Activated T-helper 1 cell treated with anti-CD3 and anti-CD28 coated beads, Interleukin-2, amount 50 U/mL, for 16 hours (primary cell): Measurements from ENCODE around the gene SLC12A1.

Experiments used
- DNase-seq, 2 donors: peaks; one replicate each; pipeline ENCODE4 v3.0.0-alpha.2; 2020; ENCODE audit warnings: low read depth in 1 of 2, low spot score in 1 of 2

Gene SLC12A1

DNA sequence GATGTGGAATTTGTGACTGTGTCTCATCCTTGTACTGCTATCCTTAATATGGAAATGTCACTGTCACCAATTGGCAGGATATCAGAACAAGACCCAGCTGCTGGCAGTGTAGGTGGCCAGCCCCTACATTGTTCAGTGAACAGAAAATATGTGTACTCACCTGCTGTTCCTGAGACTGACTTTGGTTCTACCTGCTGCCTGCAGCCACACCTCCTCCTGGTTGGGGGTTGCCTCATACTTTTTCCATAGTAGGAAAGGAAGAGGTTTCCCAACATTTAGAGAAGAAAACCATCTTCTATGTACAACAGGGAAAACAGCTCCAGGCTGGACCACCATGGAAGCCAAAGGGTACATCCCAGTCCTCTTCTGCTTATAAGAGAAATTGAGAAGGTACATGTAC, 35.9 kb downstream of the SLC12A1 start:
- DNase-seq: no peak

DNA sequence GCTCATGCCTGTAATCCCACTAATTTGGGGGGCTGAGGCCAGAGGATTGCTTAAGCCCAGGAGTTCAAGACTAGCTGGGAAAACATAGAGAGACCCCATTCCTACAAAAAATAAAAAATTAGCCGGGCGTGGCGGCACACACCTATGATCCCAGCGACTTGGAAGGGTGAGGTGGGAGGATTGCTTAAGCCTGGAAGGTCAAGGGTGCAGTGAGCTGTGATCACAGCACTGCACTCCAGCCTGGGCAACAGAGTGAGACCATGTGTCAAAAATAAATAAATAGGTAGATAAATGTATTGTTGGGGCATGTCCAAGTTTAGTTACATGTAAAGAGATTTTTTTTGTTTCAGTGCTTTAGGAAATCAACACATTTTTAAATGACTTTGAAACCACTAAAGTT, 36.4 kb downstream of the SLC12A1 start:
- no peak for DNase-seq

DNA sequence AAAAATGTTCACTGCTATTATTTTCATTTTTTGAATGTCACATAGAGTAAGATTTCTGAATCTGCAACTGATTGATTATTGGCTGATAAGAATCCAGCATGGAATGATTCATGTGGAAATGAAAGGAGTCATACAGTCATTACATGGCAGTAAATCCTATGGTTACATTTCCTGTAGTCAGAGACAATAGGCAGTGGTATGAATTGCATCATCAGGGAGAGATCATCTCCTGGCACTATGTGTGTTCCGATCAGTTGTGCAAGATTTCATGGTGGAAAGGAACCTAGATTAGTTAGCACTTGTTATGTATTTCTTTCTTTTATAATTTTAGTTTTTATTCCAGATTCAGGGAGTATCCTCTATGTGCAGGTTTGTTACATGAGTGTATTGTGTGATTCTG, 38.8 kb downstream of the SLC12A1 start:
- DNase-seq: no peak

DNA sequence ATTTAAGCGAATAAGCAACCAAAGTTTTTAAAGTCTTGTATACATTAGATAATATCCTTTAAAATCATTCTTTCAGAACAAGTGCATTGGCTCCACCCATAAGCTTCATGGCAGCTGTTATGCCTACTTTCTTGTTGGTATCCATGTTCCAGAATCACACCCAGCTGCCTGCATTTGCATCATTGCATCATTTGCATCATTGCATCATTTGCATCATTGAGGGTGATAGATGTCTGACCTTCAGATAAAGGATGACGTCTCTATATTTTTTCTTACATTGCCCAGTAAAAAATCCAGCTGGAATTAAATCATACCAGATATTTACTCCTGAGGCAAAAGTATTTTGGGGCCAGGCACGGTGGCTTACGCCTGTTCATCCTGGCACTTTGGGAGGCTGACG, 42.3 kb downstream of the SLC12A1 start:
- DNase-seq: no peak

DNA sequence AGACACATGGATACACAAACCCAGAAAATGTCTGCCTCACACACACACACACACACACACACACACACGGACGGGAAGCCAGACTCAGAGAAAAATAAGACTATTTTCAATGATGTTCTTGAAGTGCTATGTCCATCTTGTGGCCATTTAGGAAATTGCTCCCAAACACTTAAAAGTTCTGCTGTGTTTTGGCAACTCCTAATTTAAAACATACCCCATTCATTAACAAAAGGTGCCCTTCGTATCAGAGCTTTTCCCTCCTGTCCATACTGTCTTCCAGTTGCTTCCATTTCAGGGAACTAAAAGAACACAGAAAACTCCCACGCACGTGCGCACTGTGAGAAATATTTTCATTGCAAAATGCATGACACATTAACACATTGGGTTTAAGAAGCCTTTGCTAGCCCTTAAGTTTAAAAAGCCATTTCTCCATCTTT, 44.6 kb downstream of the SLC12A1 start:
- DNase-seq: no peak

DNA sequence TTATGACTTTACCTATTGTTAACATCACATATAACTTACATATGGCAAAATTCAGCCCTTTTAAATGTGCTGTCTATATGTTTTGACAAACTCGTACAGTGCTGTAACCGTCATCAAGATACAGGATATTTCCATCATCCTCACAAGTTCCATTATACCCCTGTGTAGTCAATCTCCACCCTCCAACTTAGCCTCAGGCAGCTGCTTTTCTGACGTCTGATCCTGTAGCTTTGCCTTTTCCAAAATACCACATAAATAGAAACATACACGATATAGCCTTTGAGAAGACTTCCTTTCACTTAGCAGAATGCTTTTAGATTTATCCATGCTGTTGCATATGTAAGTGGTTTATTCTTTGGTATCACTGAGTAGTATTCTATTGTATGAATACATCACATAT, 47.1 kb downstream of the SLC12A1 start:
- no peak for DNase-seq

DNA sequence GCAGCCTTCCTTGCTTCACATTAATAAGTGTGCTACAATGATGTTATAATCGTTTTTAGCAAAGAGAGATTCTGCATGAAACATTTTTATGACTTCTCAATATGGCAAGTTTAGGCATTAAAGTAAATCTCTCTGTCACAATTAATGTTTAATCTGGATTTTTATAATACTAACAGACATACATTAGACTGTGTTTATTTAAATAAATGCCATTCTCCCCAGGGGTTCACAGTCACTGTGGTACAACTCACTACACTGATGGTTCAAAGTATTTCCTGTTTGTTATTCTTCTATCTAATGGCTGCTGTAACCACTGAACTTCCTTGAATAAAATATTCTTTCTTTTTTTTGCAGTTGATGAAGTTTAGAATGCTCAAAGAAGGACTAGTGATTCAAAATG, 59.0 kb downstream of the SLC12A1 start:
- DNase-seq: no peak

DNA sequence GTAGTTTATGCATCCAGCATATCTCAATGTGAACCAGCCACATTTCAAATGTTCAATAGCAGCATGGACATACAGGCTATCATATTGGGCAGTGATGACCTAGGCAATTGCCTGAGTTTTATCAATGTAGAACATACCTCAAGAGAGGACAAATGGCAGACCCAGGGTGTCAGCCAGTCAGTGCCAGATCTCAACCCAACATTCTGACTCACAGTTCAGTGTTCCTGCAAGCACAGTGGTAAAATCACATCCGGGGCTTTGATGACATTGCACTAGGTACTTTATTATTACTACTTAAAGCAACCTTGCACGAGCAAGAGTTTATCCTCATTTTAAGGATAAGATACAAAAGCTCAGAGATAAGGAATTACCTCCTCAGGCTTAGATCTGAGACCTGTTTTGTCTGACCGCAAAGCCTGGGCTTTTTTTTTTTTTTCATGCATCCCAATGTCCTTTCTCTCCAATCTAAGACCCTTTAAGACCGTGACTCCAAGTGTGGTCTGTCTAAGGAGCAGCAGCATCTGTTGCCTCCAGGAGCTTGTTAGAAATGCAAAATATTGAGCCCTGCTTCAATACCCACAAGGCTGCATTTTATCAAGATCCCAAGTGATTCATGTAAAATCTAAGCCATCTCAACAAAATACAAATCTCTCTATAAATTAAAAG, 60.1 kb downstream of the SLC12A1 start:
- no peak for DNase-seq

DNA sequence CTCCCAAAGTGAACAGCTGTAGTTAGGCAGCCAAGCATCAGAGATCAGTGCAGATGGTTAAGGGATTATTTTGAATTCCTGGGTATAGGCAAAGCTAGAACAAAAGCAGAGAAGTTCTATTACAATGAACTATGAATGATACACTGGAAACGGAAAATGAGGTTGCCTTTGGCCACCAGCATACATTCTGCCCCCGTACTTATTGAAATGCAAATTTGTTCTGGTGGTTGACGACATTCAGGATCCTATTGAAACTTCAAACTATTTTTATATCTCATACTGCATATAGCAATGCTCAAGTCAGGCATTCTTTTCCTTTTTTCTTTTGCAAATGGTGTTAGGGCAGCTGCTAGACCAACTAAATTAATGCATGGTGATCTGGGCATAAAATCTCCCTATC, 61.7 kb downstream of the SLC12A1 start:
- DNase-seq: no peak

DNA sequence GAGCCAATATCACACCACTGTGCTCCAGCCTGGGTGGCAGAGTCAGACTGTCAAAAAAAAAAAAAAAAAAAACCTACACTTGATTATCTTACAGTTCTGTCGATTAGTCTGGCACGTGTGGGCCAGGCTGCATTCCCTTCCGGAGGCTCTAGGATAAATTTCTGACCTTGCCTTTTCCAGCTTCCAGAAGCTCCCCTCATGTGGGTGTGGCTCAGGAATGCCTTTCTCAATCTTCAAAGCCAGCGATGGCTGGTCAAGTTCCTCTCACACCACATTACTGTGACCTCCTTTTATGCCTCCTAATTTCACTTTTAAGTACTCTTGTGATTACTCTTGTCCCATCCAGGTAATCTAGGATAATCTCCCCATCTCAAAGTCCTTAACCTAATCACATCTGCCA, 66.9 kb downstream of the SLC12A1 start:
- DNase-seq: no peak

DNA sequence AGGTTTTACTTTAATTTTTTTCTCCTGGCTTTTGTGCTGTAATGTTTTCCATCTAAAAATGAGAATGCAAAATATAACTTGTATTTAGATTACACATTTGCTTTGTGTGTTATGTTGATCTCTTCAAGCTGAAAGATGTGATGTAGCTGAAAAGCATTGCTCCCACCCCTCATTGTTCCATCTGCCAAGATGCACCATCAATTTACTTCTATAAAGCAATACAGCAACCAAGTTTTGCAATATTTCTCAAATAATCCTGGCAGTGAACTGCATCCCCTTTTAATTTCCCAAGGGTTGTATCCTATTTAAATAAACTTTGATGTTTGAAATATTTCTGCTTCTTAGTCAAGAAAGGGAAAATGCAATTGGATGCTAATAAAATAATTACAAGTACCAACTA, 72.6 kb downstream of the SLC12A1 start:
- DNase-seq: no peak

DNA sequence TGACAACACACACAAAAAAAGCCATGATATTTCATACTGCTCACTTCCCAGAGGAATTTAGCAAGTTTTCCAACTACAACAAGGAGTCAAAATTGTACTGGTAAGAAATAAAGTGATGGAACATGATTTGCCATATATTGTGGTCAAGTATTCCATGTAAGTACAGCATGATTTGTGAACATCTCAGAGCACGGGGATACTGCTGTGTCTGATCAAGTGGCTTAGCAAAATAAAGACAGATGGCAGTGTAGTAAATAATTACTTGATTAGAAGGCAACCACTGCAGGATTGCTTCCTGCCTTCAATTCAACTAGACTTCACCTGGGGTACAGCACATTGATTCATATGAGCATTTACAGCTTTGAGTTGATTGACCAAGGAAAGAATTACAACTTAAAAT, 73.5 kb downstream of the SLC12A1 start:
- DNase-seq: no peak

DNA sequence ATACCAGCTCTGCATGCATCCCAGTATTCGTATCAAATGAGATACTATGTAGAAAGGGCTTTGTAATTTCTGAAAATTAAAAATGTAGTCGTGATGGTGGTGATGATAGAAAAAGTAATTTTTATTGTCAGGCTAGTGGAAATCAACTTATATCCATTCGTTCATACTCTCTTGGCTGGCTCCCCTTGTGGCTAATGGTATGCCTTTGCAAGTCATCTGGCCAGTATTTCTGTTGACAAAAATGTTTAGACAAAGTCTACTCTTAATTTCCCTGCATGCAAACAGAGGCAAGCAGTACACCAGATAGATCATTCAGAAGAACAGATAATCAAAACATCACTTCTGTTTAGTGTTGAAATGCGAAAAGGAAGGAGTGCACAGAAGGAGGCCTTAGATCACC, 75.6 kb downstream of the SLC12A1 start:
- no peak for DNase-seq

DNA sequence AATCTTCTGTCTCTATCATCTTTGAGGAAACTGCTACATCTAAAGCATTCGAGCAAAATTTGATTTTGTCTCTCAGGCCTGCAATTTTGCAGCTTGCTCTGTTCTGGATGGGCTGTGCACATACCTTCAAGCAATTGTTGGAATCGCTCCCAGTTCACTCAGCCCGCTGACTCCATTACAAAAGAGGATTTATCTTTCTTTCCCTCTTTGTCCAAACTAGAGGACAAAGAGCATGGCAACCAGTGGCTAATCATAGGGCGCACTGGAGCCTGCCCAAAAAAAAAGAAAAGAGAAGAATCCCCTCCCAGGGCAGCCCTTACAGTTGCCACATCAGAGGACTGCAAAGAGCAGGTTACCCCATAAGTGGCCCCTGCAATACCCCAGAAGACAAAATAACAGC, 76.1 kb downstream of the SLC12A1 start:
- DNase-seq: no peak

DNA sequence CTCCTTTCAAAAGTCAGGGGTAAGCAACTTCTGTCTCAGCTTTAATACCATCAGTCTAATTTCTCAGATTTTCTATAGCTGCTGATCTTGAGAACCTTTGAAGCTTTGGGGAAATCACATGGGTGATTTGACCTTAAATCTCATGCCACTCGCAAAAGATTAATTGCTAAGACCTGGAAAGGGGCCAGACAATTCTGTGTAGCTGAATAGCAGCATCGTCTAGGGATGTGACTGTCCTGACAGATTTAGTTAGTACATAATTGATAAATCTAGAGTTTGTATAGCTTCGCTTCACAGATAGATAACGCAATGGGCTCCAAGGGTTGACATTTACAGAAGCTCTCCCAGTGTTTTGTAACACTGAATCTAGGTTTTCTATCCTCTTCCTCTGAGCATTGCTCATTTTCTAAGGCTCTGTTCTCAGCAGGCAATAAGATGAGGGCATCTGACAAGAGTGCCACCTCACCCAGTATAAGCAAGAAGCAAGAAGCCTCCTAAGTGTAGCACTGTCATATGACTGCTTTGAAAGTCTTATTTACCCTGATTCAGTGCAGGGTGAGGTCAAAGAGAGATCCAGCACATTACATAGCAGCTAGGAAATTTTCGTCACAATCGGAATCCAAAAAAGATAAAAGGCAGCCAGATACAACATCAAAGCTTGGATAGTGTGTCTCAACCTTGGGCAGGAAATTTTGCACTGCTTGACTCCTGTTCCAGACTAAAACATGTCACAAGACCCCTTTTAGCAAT, 77.5 kb downstream of the SLC12A1 start:
- no peak for DNase-seq

DNA sequence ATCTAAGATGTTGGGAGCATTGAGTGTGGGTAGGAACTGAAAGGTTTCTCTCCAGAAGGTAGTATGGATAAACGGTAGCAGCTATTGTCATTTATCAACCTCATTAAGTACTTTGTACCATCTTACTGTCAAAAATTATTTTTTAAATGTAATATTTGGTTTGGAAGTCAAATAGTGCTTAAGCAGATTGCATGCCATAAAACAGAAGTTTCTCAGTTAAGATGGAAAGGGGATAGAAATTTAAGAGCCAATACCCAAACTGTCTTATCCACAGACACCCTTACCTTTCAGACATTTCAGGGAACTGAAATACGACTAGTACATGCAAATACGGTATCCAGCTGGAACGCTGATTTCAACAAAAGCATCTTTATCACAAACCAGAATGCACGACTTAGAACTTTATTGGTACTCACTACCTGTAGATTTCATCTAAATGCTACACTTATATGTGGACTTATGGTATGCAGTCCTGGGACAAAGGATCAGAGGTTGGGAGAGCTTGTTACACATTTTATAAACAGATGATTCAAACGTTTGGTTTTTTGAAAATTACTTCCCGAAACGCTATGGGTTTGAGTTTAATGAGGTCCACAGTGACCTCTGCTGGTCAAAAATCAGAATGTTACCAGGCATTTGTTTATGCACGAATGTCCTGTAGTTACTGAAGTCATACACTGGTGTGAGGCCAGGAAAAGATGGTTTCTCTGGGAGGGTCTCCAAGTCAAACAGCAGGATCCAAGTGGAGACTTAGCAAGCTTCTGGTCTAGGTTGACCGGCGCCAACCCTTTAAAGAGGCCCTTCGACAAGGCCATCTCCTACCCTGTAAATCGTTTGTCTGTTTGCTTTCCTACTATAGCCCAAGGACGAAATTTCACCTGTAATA, 79.5 kb downstream of the SLC12A1 start:
- no peak for DNase-seq

DNA sequence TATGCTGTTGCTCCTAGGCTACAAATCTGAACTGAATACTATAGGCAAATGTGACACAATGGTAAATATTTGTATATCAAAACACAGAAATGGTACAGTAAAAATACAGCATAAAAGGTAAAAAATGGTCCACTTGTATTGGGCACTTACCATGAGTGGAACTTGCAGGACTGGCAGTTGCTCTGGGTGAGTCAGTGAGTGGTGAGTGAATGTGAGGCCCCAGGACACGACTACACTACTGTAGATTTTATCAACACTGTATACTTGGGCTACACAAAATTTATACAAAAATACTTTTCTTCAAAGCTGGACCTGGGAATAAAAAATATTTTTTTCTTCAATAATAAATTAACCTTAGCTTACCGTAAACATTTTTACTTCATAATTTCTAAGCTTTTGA, 83.5 kb downstream of the SLC12A1 start:
- DNase-seq: no peak

DNA sequence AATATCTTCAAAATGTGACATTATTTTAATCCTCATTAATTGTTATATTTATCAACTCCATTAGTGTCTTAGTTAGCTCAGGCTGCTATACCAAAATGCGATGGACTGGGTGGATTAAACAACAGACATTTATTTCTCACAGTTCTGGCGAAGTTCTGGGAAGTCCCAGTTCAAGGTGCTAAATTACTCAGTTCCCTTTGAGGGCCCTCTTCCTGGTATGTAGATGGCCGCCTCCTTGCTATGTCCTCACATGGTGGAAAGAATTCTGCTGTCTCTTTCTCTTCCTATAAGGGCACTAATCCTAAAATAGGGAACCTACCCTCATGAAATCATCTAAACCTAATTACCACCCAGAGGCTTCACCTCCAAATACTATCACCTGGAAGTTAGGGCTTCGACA, 86.4 kb downstream of the SLC12A1 start:
- DNase-seq: no peak

DNA sequence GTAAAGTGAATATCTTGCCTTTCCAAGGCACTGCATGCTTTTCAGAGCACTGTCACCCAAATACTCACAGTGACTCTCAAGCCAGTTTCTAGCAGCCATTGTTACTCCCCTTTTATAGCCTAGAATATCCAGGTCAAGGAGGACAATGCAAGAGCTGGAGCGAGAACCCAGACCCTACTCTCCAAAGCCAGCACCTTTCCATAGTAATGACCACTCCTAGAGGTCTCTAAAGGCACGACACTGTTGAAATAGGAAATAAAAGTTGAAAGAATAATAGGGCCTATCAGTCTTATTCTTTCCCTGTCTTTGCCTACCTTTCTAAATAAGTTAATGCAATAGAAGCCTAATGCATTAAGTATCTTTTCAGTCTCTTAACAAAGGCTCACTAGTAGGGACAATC, 91.6 kb downstream of the SLC12A1 start:
- DNase-seq: no peak

DNA sequence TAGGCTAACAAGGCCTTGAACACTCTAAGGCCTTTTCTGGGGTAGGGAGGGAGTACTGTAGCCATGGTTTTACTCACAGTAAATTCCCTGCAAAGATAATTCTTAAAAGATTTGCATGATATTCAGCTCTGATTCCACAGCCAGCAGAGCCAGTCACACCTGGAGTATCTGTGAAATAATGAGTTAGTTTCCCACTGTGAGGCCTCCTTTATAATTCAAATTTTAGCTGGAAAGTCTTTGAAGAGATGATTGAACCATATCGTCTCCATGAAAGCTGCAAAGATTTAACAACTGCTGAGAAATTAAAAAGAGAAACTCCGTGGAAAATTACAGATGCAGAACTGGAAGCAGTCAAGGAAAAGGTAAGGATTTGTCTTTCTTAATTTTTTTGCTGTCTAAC, 92.8 kb downstream of the SLC12A1 start:
- DNase-seq: no peak

DNA sequence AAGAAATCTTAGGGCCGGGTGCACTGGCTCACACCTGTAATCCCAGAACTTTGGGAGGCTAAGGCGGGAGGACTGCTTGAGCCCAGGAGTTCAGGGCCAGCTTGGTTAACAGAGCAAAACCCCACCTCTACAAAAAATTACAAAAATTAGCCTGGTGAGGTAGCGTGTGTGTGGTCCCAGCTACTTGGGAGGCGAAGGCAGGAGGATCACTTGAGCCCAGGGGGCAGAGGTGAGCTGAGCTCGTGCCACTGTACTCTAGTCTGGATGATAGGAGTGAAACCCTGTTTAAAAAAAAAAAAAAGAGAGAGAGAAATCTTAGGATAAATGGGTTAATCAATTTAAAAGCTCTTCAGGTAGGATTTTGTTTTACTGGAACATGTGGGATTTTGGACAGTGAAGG, 93.9 kb downstream of the SLC12A1 start:
- no peak for DNase-seq

DNA sequence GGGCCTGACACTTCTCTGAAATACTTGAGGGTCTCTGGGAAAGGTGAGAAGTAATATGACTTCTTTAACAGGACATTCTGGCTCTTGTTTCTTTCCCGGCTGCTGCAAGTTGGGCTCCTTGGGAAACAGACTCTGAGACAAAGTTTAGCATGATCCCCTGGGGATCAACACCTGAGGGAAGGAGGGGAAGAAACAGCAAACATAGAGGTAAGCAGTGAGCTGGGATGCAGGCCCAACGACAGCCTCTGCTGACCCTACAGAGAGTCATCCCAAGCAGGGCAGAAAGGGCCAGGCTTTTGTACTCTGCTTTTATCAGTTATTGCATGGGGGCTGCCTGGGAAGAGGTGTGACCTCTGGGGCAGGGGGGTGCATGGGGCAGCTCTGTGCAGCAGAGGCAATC, 98.3 kb downstream of the SLC12A1 start:
- DNase-seq: no peak
